Left kidney (tissue), 1 donor: ENCODE results near the gene DDOST. TPM values are rescaled to one million over a fixed set of nuclear protein-coding genes. Genes with fewer than 3 reads are reported as not detected.

Experiments used
- polyA plus RNA-seq: library from polyadenylated mRNA; unstranded; fragments of 120-200 nt; gene quantifications from one replicate; pipeline ENCODE4 v1.2.1, GENCODE V29; 2013; ENCODE audit not compliant: insufficient read length

DDOST gene
- polyA plus RNA-seq, 1 donor = 221 TPM

Other genes with a start within 250 kb of the DDOST start
- gene CAMK2N1, start 175.2 kb downstream of the DDOST start, polyA plus RNA-seq = 69.6 TPM
- 32.5 TPM for gene MUL1, start 153.2 kb downstream of the DDOST start, polyA plus RNA-seq
- gene FAM43B, start 108.8 kb downstream of the DDOST start, polyA plus RNA-seq = 1.00 TPM
- gene CDA, start 72.3 kb downstream of the DDOST start, polyA plus RNA-seq = 3.8 TPM
- gene PINK1, start 27.9 kb downstream of the DDOST start, polyA plus RNA-seq = 64.8 TPM
- gene KIF17, start 56.6 kb upstream of the DDOST start, polyA plus RNA-seq = 4.3 TPM
- gene SH2D5, start 71.3 kb upstream of the DDOST start, polyA plus RNA-seq = 0.86 TPM
- gene HP1BP3, start 125.9 kb upstream of the DDOST start, polyA plus RNA-seq = 385 TPM